ENCODE measurements around the gene ENOX2. TPM values are rescaled to one million over a fixed set of nuclear protein-coding genes. Genes with fewer than 3 reads are reported as not detected.

The ENOX2 gene
- total and polyA plus RNA-seq, 2 donors (not counting 1 experiment from before 2014, with no cell fraction given), result 5.1 to 18.8 TPM

- Histone ChIP-seq H4K20me1 (ENCODE audit: control insufficient read depth, insufficient read depth, low read length, poor library complexity, severe bottlenecking) (no peaks in the 10 kb centered on the region), H3K4me3 (ENCODE audit: control extremely low read depth in 1 of 5, extremely low read depth in 1 of 5, insufficient read depth in 1 of 5, low read depth in 2 of 5, low read length in 4 of 5) (no peak overlapping the region), H3K9me3 (ENCODE audit: control extremely low read depth in 1 of 3, control insufficient read depth in 2 of 3, insufficient read depth in 1 of 3, low read length in 2 of 3) (no peaks in the 10 kb centered on the region), H3K4me1 (ENCODE audit: control insufficient read depth in 2 of 2, insufficient read depth in 2 of 2, low read length in 2 of 2) (no peaks in the 10 kb centered on the region), H3K79me2 (ENCODE audit: control insufficient read depth, insufficient read depth, low read length) (no peaks in the 10 kb centered on the region), H3K27me3 (replicated peaks in 1 of 4; ENCODE audit: control extremely low read depth in 1 of 4, control insufficient read depth in 3 of 4, insufficient read depth in 4 of 4, low read length in 3 of 4) (no peaks in the 10 kb centered on the region), H3K27ac (ENCODE audit: low read length in 2 of 2) (no peak overlapping the region), H3K4me2 (replicated peaks; ENCODE audit: low read depth, low read length, poor library complexity, severe bottlenecking) (no peak overlapping the region), H3K9ac (ENCODE audit: low read length) (no peak overlapping the region), H3K36me3 (replicated peaks in 1 of 2; ENCODE audit: control extremely low read depth in 1 of 2, control insufficient read depth in 1 of 2, extremely low read depth in 1 of 2, insufficient read depth in 2 of 2, low read length in 1 of 2) (no peaks in the 10 kb centered on the region), H2AFZ (ENCODE audit: insufficient read depth, low read depth, low read length, poor library complexity, severe bottlenecking) (no peak overlapping the region)
- Mint-ChIP-seq H3K27me3 (no peaks in the 10 kb centered on the region), H3K27ac (no peak overlapping the region), H3K4me1 (no peaks in the 10 kb centered on the region), H3K9me3 (ENCODE audit: insufficient read depth) (no peaks in the 10 kb centered on the region), H3K4me3 (no peak overlapping the region)
- no CpG with 5 or more reads among the region's 4 CpGs for WGBS (ENCODE audit: insufficient coverage)
- intact Hi-C loops (cut with micrococcal nuclease), result no loop called here
- no peak for TF ChIP-seq CTCF (IDR thresholded peaks at IDR 0.05)
- TF ChIP-seq EZH2 (IDR thresholded peaks at IDR 0.05; ENCODE audit: borderline replicate concordance, insufficient read depth, low read depth, low read length, poor library complexity, severe bottlenecking), result no peak
- ChIA-PET CTCF (no interaction called here), POLR2A (no interaction called here)
- DNase-seq, result no peak
- ATAC-seq (ENCODE audit: low read depth), result no peak
Measured at GRCh38 chrX:130741584-130741983, 161.4 kb downstream of the ENOX2 start.

DNA sequence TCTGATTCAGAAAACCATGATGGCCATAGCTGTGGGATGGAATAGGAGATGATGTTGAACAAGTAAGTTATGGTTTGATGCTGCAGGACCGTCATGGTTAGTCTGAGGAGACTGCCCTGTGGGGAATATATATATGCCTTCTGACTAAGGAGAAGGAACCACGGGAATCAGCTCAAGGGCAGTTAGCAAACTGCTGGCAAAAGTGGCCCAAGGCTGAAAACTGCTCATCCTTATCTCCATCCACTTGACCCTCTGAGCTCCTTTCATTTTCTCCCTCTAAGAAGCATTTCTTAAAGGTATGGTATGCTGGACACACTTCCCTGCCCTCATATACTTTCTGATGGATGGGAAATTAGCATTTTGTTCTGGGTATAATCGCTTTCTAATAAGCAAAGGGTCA is 161.9 kb downstream of the ENOX2 start:
- CTCF ChIA-PET, result no interaction called here
- H3K9me3 Mint-ChIP-seq (ENCODE audit: insufficient read depth), result no peaks in the 10 kb centered on the region
- DNase-seq, result no peak

More for the DNA sequence above, 161.9 kb downstream of the ENOX2 start:
- no peaks in the 10 kb centered on the region for H3K27me3 ChIP-seq (replicated peaks in 1 of 4; ENCODE audit: control extremely low read depth in 1 of 4, control insufficient read depth in 3 of 4, insufficient read depth in 4 of 4, low read length in 3 of 4)
- intact Hi-C loops (cut with micrococcal nuclease), result no loop called here
- H3K4me3 ChIP-seq (ENCODE audit: control extremely low read depth in 1 of 5, extremely low read depth in 1 of 5, insufficient read depth in 1 of 5, low read depth in 2 of 5, low read length in 4 of 5), result no peak overlapping the region
- no peak overlapping the region for H3K4me3 Mint-ChIP-seq
- H3K27me3 Mint-ChIP-seq, result no peaks in the 10 kb centered on the region
- H4K20me1 ChIP-seq (ENCODE audit: control insufficient read depth, insufficient read depth, low read length, poor library complexity, severe bottlenecking), result no peaks in the 10 kb centered on the region
- H3K27ac Mint-ChIP-seq, result no peak overlapping the region
- H3K79me2 ChIP-seq (ENCODE audit: control insufficient read depth, insufficient read depth, low read length), result no peaks in the 10 kb centered on the region
- H3K27ac ChIP-seq (ENCODE audit: low read length in 2 of 2), result no peak overlapping the region
- H3K4me1 Mint-ChIP-seq, result no peaks in the 10 kb centered on the region
- no peaks in the 10 kb centered on the region for H3K36me3 ChIP-seq (replicated peaks in 1 of 2; ENCODE audit: control extremely low read depth in 1 of 2, control insufficient read depth in 1 of 2, extremely low read depth in 1 of 2, insufficient read depth in 2 of 2, low read length in 1 of 2)
- H3K4me2 ChIP-seq (replicated peaks; ENCODE audit: low read depth, low read length, poor library complexity, severe bottlenecking), result no peak overlapping the region
- no CpG with 5 or more reads among the region's 3 CpGs for WGBS (ENCODE audit: insufficient coverage)
- H3K9me3 ChIP-seq (ENCODE audit: control extremely low read depth in 1 of 3, control insufficient read depth in 2 of 3, insufficient read depth in 1 of 3, low read length in 2 of 3), result no peaks in the 10 kb centered on the region
- no peak overlapping the region for H3K9ac ChIP-seq (ENCODE audit: low read length)
- POLR2A ChIA-PET, result no interaction called here
- TF ChIP-seq EZH2 (IDR thresholded peaks at IDR 0.05; ENCODE audit: borderline replicate concordance, insufficient read depth, low read depth, low read length, poor library complexity, severe bottlenecking) (no peak), CTCF (IDR thresholded peaks at IDR 0.05) (no peak)
- no peak for ATAC-seq (ENCODE audit: low read depth)
- no peaks in the 10 kb centered on the region for H3K4me1 ChIP-seq (ENCODE audit: control insufficient read depth in 2 of 2, insufficient read depth in 2 of 2, low read length in 2 of 2)
- no peak overlapping the region for H2AFZ ChIP-seq (ENCODE audit: insufficient read depth, low read depth, low read length, poor library complexity, severe bottlenecking)
